ENCODE data around the gene MOSPD3.

Gene MOSPD3

DNA sequence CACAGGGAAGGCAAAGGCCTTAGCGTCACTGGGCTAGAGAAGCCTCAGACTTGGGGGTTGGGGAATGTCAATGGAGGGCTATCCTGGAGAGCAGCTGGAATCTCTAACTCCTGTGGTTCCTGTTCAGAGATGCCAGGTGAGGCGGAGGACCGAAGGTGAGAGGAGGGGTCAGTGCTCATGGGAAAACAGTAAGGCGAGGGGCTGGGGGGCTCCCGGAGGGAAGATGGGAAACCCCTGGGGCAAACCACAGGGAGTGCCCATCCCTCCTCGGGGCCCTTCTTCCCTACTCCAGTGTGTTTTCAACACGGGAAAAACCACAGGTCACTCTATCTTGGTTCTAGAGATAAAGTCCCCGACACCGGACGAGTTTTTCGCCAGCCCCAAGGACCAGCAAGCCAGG, 29.7 kb upstream of the MOSPD3 start:
- TF ChIP-seq, protein P1, sequence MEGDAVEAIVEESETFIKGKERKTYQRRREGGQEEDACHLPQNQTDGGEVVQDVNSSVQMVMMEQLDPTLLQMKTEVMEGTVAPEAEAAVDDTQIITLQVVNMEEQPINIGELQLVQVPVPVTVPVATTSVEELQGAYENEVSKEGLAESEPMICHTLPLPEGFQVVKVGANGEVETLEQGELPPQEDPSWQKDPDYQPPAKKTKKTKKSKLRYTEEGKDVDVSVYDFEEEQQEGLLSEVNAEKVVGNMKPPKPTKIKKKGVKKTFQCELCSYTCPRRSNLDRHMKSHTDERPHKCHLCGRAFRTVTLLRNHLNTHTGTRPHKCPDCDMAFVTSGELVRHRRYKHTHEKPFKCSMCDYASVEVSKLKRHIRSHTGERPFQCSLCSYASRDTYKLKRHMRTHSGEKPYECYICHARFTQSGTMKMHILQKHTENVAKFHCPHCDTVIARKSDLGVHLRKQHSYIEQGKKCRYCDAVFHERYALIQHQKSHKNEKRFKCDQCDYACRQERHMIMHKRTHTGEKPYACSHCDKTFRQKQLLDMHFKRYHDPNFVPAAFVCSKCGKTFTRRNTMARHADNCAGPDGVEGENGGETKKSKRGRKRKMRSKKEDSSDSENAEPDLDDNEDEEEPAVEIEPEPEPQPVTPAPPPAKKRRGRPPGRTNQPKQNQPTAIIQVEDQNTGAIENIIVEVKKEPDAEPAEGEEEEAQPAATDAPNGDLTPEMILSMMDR (IDR thresholded peaks at IDR 0.05; ENCODE audit: low read depth, low read length, missing control alignments): no peak

DNA sequence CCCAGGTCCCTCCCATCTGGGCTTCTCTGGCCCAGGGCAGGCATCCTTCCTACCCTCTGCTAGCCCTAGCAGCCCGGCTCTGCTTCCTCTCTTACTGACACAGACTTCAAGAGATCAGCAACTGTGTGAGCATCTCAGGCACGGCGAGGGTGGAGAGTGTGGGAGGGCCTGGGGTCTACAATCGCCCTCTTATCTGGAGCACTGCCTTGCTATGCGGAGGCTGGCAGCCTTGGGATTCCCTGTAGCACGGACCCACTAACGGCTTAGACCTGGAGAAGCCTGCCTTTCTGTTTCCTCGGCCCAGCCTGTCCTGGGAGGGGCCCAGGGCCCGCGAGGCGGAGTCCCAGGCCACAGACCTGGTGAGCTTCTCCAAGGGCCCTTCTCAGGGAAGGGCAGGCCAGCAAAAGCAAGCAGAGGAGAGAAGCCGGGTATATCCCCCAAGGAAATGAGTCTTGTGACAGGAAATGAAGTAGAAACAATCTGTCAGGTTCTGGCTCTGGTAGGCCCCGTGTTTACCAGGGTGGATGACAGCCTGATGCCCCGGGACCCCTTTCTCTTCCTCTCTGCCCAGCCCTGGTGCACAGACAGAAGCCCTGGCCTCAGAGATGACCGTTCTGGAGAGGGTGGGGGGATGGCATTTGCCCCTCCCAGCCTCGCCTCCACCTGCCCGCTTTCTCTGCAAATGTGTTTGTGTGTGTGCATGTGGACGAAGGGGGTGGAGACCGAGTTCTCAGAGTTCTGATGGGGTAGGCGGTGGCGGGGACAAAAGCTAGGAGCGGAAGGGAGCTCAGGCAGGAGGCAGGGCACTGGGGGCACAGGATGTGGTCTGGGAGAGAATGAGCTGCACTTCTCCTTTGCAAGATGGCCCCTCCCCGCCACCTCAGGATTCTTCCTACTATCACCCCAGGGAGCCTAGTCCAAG, 28.9 kb upstream of the MOSPD3 start:
- TF ChIP-seq, protein P1 (IDR thresholded peaks at IDR 0.05; ENCODE audit: low read depth, low read length, missing control alignments): no peak
- peak overlapping the region; percentile 56 for H3K4me3 ChIP-seq (ENCODE audit: low read depth, low read length)
- peak; percentile 51 for DNase-seq (ENCODE audit: low read depth)

More for the DNA sequence above, 29.7 kb upstream of the MOSPD3 start:
- no peak overlapping the region; the same call in 1 of the 2 replicates for H3K4me3 ChIP-seq (ENCODE audit: low read depth, low read length)
- DNase-seq (ENCODE audit: low read depth): no peak

DNA sequence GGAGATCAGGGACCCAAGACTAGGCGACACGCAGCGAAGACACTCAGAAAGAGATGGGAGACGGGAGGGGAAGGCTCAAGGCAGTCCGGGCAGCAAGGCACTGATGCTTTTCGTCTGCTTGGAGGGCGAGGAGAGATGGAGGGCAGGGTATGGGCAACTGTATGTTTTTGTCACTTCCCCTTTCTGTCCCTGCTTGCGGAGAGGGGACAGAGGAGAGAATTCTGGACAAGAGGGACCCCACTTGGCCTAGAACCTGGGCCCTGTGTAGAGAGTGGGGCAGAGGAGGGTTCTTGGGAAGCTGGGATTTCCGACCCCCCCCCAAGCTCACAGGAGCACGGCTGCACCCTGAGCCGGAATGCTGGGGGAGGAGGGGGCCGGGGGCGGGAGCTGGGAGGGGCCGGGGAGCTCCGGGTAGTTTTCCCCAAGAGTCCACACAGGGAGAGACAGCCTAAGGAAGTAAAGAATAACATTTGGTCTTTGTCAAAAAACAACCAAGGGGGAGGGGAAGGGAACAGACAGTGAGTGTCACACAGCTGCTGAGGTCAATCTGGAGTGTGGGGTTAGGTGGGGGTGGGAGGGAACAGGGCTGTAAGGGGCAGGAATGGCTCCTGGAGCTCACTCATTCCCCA, 28.2 kb upstream of the MOSPD3 start:
- no peak for DNase-seq (ENCODE audit: low read depth)
- TF ChIP-seq, protein P1 (IDR thresholded peaks at IDR 0.05; ENCODE audit: low read depth, low read length, missing control alignments): no peak
- peak overlapping the region; percentile 89 for H3K4me3 ChIP-seq (ENCODE audit: low read depth, low read length)

DNA sequence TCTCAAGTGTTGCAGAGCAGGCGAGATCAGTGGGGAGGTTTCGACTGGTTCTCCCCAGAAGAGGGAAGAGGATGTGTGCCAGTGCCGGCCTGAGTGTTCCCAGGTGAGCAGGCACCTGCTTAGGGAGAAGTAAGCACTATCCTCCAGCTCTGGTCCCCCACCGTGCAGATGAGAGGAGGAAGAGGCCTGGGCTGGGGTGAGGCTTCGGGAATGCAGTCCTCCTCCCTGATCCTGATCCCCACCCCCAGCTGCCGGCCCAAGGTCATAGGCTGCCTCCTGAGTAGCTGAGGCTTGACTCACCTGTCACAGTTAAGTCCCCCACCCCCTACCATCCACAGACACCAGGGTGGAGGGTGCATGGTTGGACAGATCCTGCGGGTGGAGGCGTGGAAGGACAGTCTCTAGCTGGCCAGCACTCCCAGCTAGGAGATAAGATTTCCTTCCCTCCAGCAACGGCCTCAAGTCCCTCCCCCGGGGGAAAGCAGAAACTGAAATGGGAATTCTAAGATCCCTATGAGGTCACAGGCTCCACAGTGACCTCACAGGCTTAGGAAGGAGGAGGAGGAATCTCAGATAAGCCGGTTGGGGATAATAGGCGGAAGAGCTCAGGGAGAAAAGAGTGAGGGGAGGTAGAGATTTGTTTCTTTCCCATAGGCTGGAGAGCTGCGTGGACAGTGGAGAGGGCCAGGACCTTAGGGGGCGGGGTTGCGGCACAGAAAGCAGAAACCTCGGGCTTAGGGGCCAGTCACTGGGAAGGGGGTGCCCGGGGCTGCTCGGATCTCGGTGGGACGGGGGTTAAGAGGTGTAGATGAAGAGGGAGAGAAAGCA, 27.4 kb upstream of the MOSPD3 start:
- DNase-seq (ENCODE audit: low read depth): no peak
- TF ChIP-seq, protein P1 (IDR thresholded peaks at IDR 0.05; ENCODE audit: low read depth, low read length, missing control alignments): no peak
- H3K4me3 ChIP-seq (ENCODE audit: low read depth, low read length): peak overlapping the region; percentile 89

DNA sequence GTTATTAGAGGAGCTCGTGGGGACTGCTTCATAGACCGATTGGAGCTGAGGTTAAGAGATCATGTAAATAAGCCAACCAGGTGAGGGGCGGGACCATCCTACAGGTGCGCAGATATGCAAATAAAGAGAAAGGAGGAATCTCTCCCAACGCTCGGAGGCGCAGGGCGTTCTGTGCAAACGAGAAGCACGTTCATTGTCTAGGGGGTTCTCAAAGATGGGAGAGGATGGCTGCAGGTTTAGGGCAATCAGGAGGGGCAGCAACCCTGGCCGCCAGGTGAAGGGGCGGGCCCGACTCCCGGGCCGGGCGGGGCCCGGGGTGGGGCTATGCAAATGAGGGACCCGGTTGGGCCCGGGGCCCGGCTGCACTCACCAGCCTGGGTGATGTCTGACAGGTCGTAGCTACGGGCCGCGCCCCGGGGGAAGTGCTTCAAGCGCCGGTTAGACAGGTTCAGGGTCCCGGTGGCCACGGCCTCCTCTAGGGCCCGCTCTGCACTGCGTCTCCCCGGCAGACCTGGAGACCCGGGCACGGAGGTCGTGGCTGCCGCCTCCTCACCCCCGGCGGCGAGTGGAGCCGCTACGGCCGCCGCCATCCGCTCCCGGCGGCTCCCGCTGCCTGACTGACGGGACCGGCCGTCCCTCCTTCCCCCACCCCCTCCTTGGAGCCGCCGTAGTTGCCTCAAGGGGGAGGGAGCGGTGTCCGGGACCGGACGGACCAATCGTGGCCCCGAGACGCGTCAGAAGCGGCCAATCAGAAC, 26.7 kb upstream of the MOSPD3 start, which contains the start of gene LRCH4:
Gene LRCH4, minus strand, starts transcription at position 619 of the 755 bp plus-strand sequence. Its CDS starts 29 bp downstream, at position 590.
- TF ChIP-seq, protein P1 (IDR thresholded peaks at IDR 0.05; ENCODE audit: low read depth, low read length, missing control alignments): no peak
- DNase-seq (ENCODE audit: low read depth): no peak
- peak within 1 kb of the TSS; percentile 89 for H3K4me3 ChIP-seq (ENCODE audit: low read depth, low read length)
